K562 (cell line): ENCODE results near the gene SFXN3. TPM values are rescaled to one million over a fixed set of nuclear protein-coding genes. Genes with fewer than 3 reads are reported as not detected.

Source experiments
- ARID1B ChIP-seq: fragments of 450-650 bp; IDR thresholded peaks from 2 replicates; pipeline ENCODE4 v1.6.1; 2016; ENCODE audit warnings: antibody characterized with exemption, mild to moderate bottlenecking, inconsistent platforms
- CBX5 ChIP-seq: IDR thresholded peaks from 2 replicates; pipeline ENCODE4 v1.6.1; 2014; ENCODE audit warnings: low read depth, borderline replicate concordance
- CHD1 ChIP-seq: fragments of 200-600 bp; sonication (generic); IDR thresholded peaks from one replicate; pipeline ENCODE4 v1.6.1; 2012; ENCODE audit warnings: mild to moderate bottlenecking, moderate library complexity, low read length, inconsistent platforms
- CXXC5 ChIP-seq: fragments of 250-450 bp; sonication (Bioruptor Pico); IDR thresholded peaks from 2 replicates; pipeline ENCODE4 v1.8.0; 2022; ENCODE audit warnings: inconsistent platforms, mild to moderate bottlenecking, moderate library complexity
- E2F3 ChIP-seq: fragments of 250-450 bp; sonication (Bioruptor Pico); IDR thresholded peaks from 2 replicates; pipeline ENCODE4 v1.4.0; 2020; ENCODE audit warnings: mild to moderate bottlenecking
- EP300 ChIP-seq: IDR thresholded peaks from 2 replicates; pipeline ENCODE4 v1.6.1; 2012; ENCODE audit warnings: low read length, improper control_type of control experiment
- FOXM1 ChIP-seq, 2 experiments: fragments of 450-650 bp in 1 of 2; sonication (generic) in 1 of 2; formaldehyde crosslinking in 1 of 2; IDR thresholded peaks; 2 replicates each; pipeline versions ENCODE4 v1.6.1 to v1.9.0; 2017 to 2022; ENCODE audit warnings: low read depth in 2 of 2, mild to moderate bottlenecking in 2 of 2, missing genetic modification reagents in 1 of 2, moderate library complexity in 1 of 2
- FUS ChIP-seq: fragments of 200-400 bp; formaldehyde crosslinking; optimal IDR thresholded peaks from 2 replicates; pipeline ENCODE3; 2017; ENCODE audit warnings: low read depth, low read length
- HNRNPLL ChIP-seq: fragments of 200-400 bp; formaldehyde crosslinking; IDR thresholded peaks from 2 replicates; pipeline ENCODE4 v1.6.1; 2017; ENCODE audit warnings: low read length, low read depth, mild to moderate bottlenecking; ENCODE audit not compliant: poor library complexity, severe bottlenecking
- HNRNPUL1 ChIP-seq: fragments of 200-400 bp; formaldehyde crosslinking; IDR thresholded peaks from 2 replicates; pipeline ENCODE4 v1.6.1; 2017; ENCODE audit warnings: low read length
- NCOR1 ChIP-seq: fragments of 450-650 bp; IDR thresholded peaks from 2 replicates; pipeline ENCODE4 v1.6.1; 2016; ENCODE audit warnings: mild to moderate bottlenecking, moderate library complexity
- POLR2G ChIP-seq: fragments of 200-400 bp; formaldehyde crosslinking; IDR thresholded peaks from 2 replicates; pipeline ENCODE4 v1.6.1; 2017; ENCODE audit warnings: low read depth, mild to moderate bottlenecking, antibody characterized with exemption, low read length, moderate library complexity
- POU5F1 ChIP-seq: fragments of 150-350 bp; IDR thresholded peaks from 2 replicates; pipeline ENCODE4 v1.6.1; 2014; ENCODE audit warnings: borderline replicate concordance, low read length, low read depth, mild to moderate bottlenecking; ENCODE audit not compliant: partially characterized antibody
- PTRF ChIP-seq: fragments of 450-650 bp; IDR thresholded peaks from 2 replicates; pipeline ENCODE4 v1.6.1; 2016; ENCODE audit warnings: mild to moderate bottlenecking, missing genetic modification characterization, missing compliant biosample characterization
- RNF2 ChIP-seq: sonication (generic); IDR thresholded peaks from 2 replicates; pipeline ENCODE4 v1.6.1; 2016
- SRF ChIP-seq, 2 experiments: fragments of 250-450, 450-650 bp in 1 of 2; sonication (Bioruptor Pico) in 1 of 2; sonication (generic) in 1 of 2; formaldehyde crosslinking; IDR thresholded peaks; 2 replicates each; pipeline versions ENCODE4 v1.5.0 to v1.5.1; 2020 to 2022; ENCODE audit warnings: mild to moderate bottlenecking in 1 of 2, missing genetic modification reagents in 1 of 2
- TAF9B ChIP-seq: fragments of 450-650 bp; IDR thresholded peaks from 2 replicates; pipeline ENCODE4 v1.6.1; 2018; ENCODE audit warnings: mild to moderate bottlenecking; ENCODE audit not compliant: partially characterized antibody
- ZBTB1 ChIP-seq: sonication (generic); formaldehyde crosslinking; IDR thresholded peaks from 2 replicates; pipeline ENCODE4 v1.8.1; 2023; ENCODE audit warnings: missing genetic modification reagents, low read depth, mild to moderate bottlenecking, borderline replicate concordance
- ZNF165 ChIP-seq: fragments of 250-450 bp; sonication (Bioruptor Pico); IDR thresholded peaks from 2 replicates; pipeline ENCODE4 v1.4.0; 2020; ENCODE audit warnings: borderline replicate concordance
- ZNF41 ChIP-seq: fragments of 250-450 bp; sonication (Bioruptor Pico); conservative IDR thresholded peaks from 2 replicates; pipeline ENCODE4 v1.4.0; 2020; ENCODE audit warnings: mild to moderate bottlenecking
- ZNF696 ChIP-seq: fragments of 250-450 bp; sonication (Bioruptor Pico); conservative IDR thresholded peaks from 2 replicates; pipeline ENCODE4 v1.4.0; 2020; ENCODE audit warnings: mild to moderate bottlenecking, moderate library complexity
- ZNF77 ChIP-seq: fragments of 250-450 bp; sonication (Bioruptor Pico); IDR thresholded peaks from 2 replicates; pipeline ENCODE4 v1.5.0; 2020
- polyA plus RNA-seq, 8 experiments: library from polyadenylated mRNA; depleted of rRNA in 4 of 8; stranded (reverse) in 5 of 8; unstranded in 3 of 8; fragments of >200 nt; fragmentation: Nextera tagmentation in 2 of 8; fragmentation: Illumina TruSeq in 1 of 8; extraction: Ambion mirVana in 2 of 8; extraction: Trizol in 1 of 8; gene quantifications; 2 replicates each; pipeline versions ENCODE4 v1.2.1 to v1.2.3, GENCODE V29; 2011 to 2014; ENCODE audit warnings: inconsistent platforms in 1 of 8, missing spikeins in 1 of 8
- total RNA-seq, 7 experiments: library from RNA; depleted of rRNA in 6 of 7; stranded (reverse); fragments of >200 nt in 6 of 7; fragmentation: Illumina TruSeq in 2 of 7; extraction: Trizol in 2 of 7; gene quantifications; 2 replicates each; pipeline versions ENCODE4 v1.2.1 to v1.2.3, GENCODE V29; 2011 to 2021; ENCODE audit warnings: low replicate concordance in 1 of 7
- TF ChIP-seq, protein P1 (sequence below): fragments of 250-450 bp; sonication (Bioruptor Pico); IDR thresholded peaks from 2 replicates; pipeline ENCODE4 v1.5.0; 2020; ENCODE audit warnings: mild to moderate bottlenecking
- TF ChIP-seq, protein P2 (sequence below): fragments of 450-650 bp; formaldehyde crosslinking; IDR thresholded peaks from 2 replicates; pipeline ENCODE4 v1.4.0; 2020; ENCODE audit warnings: mild to moderate bottlenecking, mixed read lengths
- TF ChIP-seq, protein P3 (sequence below), 2 experiments: fragments of 200-800 bp in 1 of 2; sonication (Bioruptor generic) in 1 of 2; sonication (generic) in 1 of 2; formaldehyde crosslinking in 1 of 2; IDR thresholded peaks in 1 of 2; conservative IDR thresholded peaks in 1 of 2; 2 replicates each; pipeline versions ENCODE4 v1.5.0 to v1.6.1; 2016 to 2020; ENCODE audit warnings: missing compliant biosample characterization in 1 of 2, missing genetic modification characterization in 1 of 2, missing genetic modification reagents in 1 of 2

Gene SFXN3
- total and polyA plus RNA-seq, 9 of the 15 experiments (the other 6 are each of a cell fraction or from before 2014, with no cell fraction given) = 0.24 to 4.6 (median 0.86) TPM

DNA sequence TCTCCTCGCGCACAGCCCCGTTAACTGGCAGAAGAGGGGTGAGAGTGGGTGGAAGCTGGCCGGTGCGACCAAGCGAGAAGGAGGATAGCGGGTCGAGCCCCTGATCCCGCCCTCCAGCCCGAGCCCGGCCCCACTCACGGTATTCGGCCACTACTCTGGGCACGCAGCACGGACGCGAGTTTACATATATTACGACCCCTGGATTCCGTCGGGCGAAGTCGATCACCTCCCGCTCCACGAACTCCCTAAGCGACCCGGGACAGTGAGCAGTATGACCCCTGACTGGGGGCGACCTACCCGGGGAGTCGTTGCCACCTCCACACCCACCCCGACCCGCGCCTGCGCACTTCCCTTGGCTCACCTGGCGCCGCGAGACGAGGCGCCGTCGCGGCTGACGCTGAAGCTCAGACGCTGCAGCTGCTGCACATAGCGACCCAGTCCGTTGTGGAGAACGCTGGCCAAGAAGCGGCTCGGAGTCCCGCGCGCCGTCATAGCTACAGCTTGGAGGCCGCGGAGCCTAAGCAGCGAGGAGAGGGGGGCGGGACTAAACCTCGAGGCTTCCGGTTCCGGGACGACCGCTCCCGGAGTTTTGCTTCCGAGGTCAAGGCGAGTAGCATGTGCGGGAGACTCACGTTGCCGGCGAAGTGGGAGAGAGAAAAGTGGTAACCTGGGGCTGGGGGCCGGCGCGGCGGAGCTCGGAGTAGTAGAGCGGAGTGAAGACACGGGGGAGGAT, 43.9 kb upstream of the SFXN3 start, which contains the start of the genes MRPL43 and TWNK (continued):
- TF ChIP-seq, protein P1, sequence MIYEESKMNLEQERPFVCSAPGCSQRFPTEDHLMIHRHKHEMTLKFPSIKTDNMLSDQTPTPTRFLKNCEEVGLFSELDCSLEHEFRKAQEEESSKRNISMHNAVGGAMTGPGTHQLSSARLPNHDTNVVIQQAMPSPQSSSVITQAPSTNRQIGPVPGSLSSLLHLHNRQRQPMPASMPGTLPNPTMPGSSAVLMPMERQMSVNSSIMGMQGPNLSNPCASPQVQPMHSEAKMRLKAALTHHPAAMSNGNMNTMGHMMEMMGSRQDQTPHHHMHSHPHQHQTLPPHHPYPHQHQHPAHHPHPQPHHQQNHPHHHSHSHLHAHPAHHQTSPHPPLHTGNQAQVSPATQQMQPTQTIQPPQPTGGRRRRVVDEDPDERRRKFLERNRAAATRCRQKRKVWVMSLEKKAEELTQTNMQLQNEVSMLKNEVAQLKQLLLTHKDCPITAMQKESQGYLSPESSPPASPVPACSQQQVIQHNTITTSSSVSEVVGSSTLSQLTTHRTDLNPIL (CRISPR knock-in tag) = no peak
- TF ChIP-seq, protein P2, sequence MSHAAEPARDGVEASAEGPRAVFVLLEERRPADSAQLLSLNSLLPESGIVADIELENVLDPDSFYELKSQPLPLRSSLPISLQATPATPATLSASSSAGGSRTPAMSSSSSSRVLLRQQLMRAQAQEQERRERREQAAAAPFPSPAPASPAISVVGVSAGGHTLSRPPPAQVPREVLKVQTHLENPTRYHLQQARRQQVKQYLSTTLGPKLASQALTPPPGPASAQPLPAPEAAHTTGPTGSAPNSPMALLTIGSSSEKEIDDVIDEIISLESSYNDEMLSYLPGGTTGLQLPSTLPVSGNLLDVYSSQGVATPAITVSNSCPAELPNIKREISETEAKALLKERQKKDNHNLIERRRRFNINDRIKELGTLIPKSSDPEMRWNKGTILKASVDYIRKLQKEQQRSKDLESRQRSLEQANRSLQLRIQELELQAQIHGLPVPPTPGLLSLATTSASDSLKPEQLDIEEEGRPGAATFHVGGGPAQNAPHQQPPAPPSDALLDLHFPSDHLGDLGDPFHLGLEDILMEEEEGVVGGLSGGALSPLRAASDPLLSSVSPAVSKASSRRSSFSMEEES = no peak
- no peak; the same call in 1 of the 2 replicates for TF ChIP-seq RNF2
- TF ChIP-seq ZNF165 (CRISPR knock-in tag) = no peak
- TF ChIP-seq SRF (CRISPR knock-in tag; IDR thresholded peaks at IDR 0.05) = 0 out of 4 replicates have a peak, but pooled peaks of 1 of the 2 experiments have one; percentile 21
- TF ChIP-seq CXXC5 = peak; percentile 57
- no peak; the same call in 1 of the 2 replicates for TF ChIP-seq ZBTB1 (CRISPR knock-in tag)
- TF ChIP-seq CHD1 = no peak
- TF ChIP-seq POU5F1 = no peak
- TF ChIP-seq ZNF77 (CRISPR knock-in tag) = no peak
- TF ChIP-seq E2F3 (CRISPR knock-in tag) = no peak
- no peak for TF ChIP-seq TAF9B
- TF ChIP-seq ARID1B = 0 out of 2 replicates have a peak, but pooled peaks have one; percentile 6
- TF ChIP-seq FUS = no peak
- TF ChIP-seq NCOR1 = no peak
- TF ChIP-seq POLR2G = peak; percentile 84
- TF ChIP-seq FOXM1 (IDR thresholded peaks at IDR 0.05; ENCODE audit: low read depth) = no peak
- TF ChIP-seq FOXM1 (CRISPR knock-in tag; IDR thresholded peaks at IDR 0.05; ENCODE audit: low read depth) = no peak
- TF ChIP-seq EP300 = no peak
- TF ChIP-seq ZNF41 = no peak
- TF ChIP-seq PTRF (tag) = no peak
- TF ChIP-seq, protein P3, sequence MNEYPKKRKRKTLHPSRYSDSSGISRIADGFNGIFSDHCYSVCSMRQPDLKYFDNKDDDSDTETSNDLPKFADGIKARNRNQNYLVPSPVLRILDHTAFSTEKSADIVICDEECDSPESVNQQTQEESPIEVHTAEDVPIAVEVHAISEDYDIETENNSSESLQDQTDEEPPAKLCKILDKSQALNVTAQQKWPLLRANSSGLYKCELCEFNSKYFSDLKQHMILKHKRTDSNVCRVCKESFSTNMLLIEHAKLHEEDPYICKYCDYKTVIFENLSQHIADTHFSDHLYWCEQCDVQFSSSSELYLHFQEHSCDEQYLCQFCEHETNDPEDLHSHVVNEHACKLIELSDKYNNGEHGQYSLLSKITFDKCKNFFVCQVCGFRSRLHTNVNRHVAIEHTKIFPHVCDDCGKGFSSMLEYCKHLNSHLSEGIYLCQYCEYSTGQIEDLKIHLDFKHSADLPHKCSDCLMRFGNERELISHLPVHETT (CRISPR knock-in tag; conservative IDR thresholded peaks at IDR 0.05 in 1 of 2, IDR thresholded peaks at IDR 0.05 in 1 of 2) = no peak
- no peak for TF ChIP-seq HNRNPLL
- no peak for TF ChIP-seq CBX5
- TF ChIP-seq ZNF696 (CRISPR knock-in tag) = no peak
- no peak for TF ChIP-seq HNRNPUL1
